Type B pancreatic cell (in vitro differentiated cells): Measurements from ENCODE around the gene PLEKHH3. TPM values are rescaled to one million over a fixed set of nuclear protein-coding genes. Genes with fewer than 3 reads are reported as not detected.

Experiments
- DNase-seq: peaks from one replicate; pipeline ENCODE4 v3.0.0; 2021; ENCODE audit warnings: mixed read lengths; ENCODE audit not compliant: unreplicated experiment; ENCODE audit errors: extremely low spot score
- H3K27ac Mint-ChIP-seq: 2 replicates; pipeline ENCODE4 v1.8.0; 2021; ENCODE audit warnings: mild to moderate bottlenecking, mixed read lengths
- H3K27me3 Mint-ChIP-seq: 2 replicates; pipeline ENCODE4 v1.8.0; 2021; ENCODE audit warnings: mixed read lengths
- H3K36me3 Mint-ChIP-seq: 2 replicates; pipeline ENCODE4 v1.8.0; 2021; ENCODE audit warnings: mixed read lengths
- H3K4me1 Mint-ChIP-seq: one replicate; pipeline ENCODE4 v1.8.0; 2021; ENCODE audit warnings: mixed read lengths; ENCODE audit not compliant: unreplicated experiment
- H3K4me3 Mint-ChIP-seq: 2 replicates; pipeline ENCODE4 v1.8.0; 2021; ENCODE audit warnings: mild to moderate bottlenecking, mixed read lengths
- H3K9me3 Mint-ChIP-seq: 2 replicates; pipeline ENCODE4 v1.8.0; 2021; ENCODE audit warnings: mixed read lengths
- CTCF ChIP-seq: fragments of 200-600 bp; sonication (generic); conservative IDR thresholded peaks from 2 replicates; pipeline ENCODE4 v1.5.0; 2021; ENCODE audit warnings: antibody characterized with exemption, mild to moderate bottlenecking
- total RNA-seq: library from RNA; stranded (reverse); gene quantifications from 2 replicates; pipeline ENCODE4 v1.2.1, GENCODE V29; 2021; ENCODE audit warnings: low replicate concordance

PLEKHH3 gene
- total RNA-seq, 1 donor from 2014 or later = 29.1 TPM

DNA sequence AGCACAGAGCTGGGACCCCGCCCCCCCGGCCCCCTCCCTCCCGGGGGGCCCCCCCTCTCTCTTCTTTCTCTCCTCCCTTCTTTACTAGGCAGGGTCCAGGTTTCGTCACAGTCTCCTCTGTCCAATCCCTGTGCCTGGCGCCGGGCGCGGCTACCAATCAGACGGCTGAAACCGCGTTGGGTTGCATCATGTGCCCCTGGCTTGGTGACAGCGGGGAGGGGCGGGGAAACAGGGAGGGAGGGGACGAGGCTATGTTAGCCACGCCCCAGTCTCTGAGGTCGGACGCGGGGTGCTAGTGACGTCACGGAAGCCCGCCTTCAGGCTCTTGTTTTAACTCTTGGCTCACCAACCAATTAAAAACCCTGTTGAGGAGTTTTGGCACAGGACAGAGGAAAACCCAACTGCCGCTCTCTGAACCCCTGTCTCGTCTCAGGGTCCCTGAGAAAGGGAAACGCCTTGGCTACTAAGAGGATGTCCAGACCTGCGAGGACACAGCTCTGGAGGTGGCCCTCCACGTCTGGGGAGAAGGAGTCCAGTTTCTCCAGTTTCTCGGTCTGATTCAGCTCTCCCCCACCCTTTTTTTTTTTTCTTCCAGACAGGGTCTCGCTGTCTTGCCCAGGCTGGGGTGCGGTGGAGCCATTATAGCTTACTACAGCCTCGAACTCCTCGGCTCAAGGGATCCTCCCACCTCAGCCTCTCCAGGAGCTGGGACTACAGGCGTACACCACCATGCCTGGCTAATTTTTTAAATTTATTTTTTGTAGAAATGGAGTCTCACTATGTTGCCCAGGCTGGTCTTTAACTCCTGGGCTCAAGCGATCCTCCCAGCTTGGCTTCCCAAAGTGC, 441 bp upstream of the PLEKHH3 start:
- H3K9me3 Mint-ChIP-seq = no peaks in the 10 kb centered on the region
- H3K27me3 Mint-ChIP-seq = peaks cover 5% of the 10 kb centered on the region
- H3K4me3 Mint-ChIP-seq = peak overlapping the region; percentile 97
- H3K27ac Mint-ChIP-seq = peak overlapping the region; percentile 98
- peaks cover 38% of the 10 kb centered on the region for H3K4me1 Mint-ChIP-seq
- no peak for TF ChIP-seq CTCF
- no peaks in the 10 kb centered on the region for H3K36me3 Mint-ChIP-seq
- DNase-seq = peak; percentile 99

DNA sequence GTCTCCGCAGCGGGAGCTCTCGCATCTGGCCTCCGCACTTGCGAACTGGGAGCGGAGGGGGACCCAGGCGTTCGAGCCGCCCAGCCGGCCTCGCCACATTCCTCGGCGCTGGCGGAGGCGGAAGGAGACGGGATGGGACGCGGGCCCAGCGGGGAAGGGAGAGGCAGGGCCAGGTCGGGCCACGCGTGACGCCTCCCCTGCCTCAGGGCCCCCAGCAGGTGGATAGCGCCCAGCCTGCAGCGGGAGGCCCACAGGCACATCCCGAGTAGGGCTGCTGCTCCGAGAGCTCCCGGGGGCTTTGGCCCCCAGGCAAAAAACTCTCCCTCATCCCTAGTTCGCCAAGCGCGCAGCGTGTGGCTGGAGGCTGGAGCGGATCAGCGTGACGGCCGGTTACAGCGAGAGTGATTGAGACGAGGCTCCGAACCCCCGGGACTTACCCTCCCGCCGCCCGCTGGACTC, 800 bp downstream of the PLEKHH3 start:
- Mint-ChIP-seq H3K4me3 (peak overlapping the region; percentile 97), H3K27ac (peak overlapping the region; percentile 83), H3K4me1 (peaks cover 34% of the 10 kb centered on the region), H3K27me3 (peaks cover 3% of the 10 kb centered on the region), H3K9me3 (no peaks in the 10 kb centered on the region), H3K36me3 (peaks cover 6% of the 10 kb centered on the region)
- no peak for DNase-seq
- no peak for TF ChIP-seq CTCF

GRCh38 chr17:42675348-42675964, 1.3 kb downstream of the PLEKHH3 start:
- no peak for TF ChIP-seq CTCF
- Mint-ChIP-seq H3K36me3 (peaks cover 6% of the 10 kb centered on the region), H3K4me3 (peak overlapping the region; percentile 97), H3K27me3 (peaks cover 3% of the 10 kb centered on the region), H3K4me1 (peaks cover 31% of the 10 kb centered on the region), H3K27ac (peak overlapping the region; percentile 84), H3K9me3 (no peaks in the 10 kb centered on the region)
- DNase-seq = no peak

- H3K27me3 Mint-ChIP-seq = peaks cover 3% of the 10 kb centered on the region
- H3K4me3 Mint-ChIP-seq = peak overlapping the region; percentile 86
- H3K27ac Mint-ChIP-seq = peak overlapping the region; percentile 84
- H3K36me3 Mint-ChIP-seq = peaks cover 6% of the 10 kb centered on the region
- DNase-seq = no peak
- TF ChIP-seq CTCF = no peak
- H3K9me3 Mint-ChIP-seq = no peaks in the 10 kb centered on the region
- peaks cover 29% of the 10 kb centered on the region for H3K4me1 Mint-ChIP-seq
These were observed 1.9 kb downstream of the PLEKHH3 start for GRCh38 chr17:42674755-42675347.

DNA sequence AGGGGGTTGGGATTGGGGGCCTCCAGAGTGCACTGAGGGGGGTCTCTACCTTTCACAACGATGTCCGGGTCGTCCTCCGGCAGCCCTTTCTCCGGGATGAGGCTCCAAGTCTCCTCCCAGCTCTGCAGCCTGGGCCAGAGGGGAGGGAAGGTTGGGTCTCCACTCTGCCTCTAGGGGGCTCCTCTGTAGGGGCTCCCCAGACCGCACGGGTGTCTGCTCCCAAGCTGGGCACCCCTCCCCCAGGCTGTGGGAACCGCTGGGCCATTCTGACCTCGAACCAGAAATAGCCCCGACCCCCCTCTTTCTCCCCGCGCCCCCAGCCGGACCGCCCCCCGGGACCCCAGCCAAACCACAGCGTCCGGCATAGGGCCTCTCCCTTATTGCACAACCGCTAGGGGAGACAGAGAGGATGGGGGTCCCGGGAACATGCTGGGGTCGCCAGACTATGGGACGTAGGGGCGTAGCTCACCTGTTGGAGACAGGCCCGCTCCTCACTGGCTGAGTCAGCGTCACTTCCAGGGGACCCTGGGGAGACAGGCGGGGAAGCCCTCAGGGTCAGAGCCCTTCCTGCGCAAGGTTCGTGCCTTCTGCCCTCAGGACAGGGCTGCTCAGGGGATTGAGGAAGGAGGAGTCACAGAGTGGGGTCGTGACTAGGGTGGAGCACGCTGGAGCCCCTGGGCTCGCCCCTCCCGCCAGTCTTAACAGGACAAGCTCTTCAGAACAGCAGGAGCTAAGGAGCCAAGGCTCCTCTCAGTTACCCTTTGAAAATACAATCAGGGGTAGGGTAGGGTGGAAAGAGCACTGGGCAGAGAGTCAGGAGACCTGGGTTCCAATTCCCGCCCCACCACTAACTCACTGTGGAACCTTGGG, 2.7 kb downstream of the PLEKHH3 start:
- Mint-ChIP-seq H3K4me3 (peak overlapping the region; percentile 86), H3K36me3 (peaks cover 10% of the 10 kb centered on the region), H3K27me3 (peaks cover 3% of the 10 kb centered on the region), H3K9me3 (no peaks in the 10 kb centered on the region), H3K27ac (peak overlapping the region; percentile 84), H3K4me1 (peaks cover 26% of the 10 kb centered on the region)
- DNase-seq = no peak
- TF ChIP-seq CTCF = peak; percentile 62
